OCI-LY7 (cell line): Measurements from ENCODE around the gene HRAS. TPM values are rescaled to one million over a fixed set of nuclear protein-coding genes. Genes with fewer than 3 reads are reported as not detected.

Experiments used
- BruUV-seq: library from RNA; stranded (reverse); fragments of 400-500 nt; replicated peaks from 2 replicates; lab custom pipeline; 2021; lab: Mats Ljungman, UMichigan
- CTCF ChIA-PET: fragments of 300-600 bp; sonication (Branson Sonifier 250); formaldehyde crosslinking; loops from one replicate; lab custom pipeline; 2022; ENCODE audit warnings: antibody characterized with exemption; ENCODE audit not compliant: unreplicated experiment; lab: Charles Lee
- POLR2A ChIA-PET: fragments of 300-600 bp; sonication (Branson Sonifier 250); formaldehyde crosslinking; loops from one replicate; lab custom pipeline; 2022; ENCODE audit warnings: antibody characterized with exemption; lab: Charles Lee
- DNase-seq: peaks from one replicate; pipeline ENCODE4 v3.0.0-alpha.2; 2015; ENCODE audit warnings: low spot score
- H2AFZ ChIP-seq: fragments of 200-600 bp; sonication (generic), shearing (Covaris generic); 2 replicates; pipeline ENCODE4 v1.6.1; 2014; ENCODE audit warnings: mild to moderate bottlenecking, antibody characterized with exemption, low read length, moderate library complexity
- H3K27ac ChIP-seq: fragments of 200-600 bp; sonication (generic); 2 replicates; pipeline ENCODE4 v1.5.1; 2014; ENCODE audit warnings: mixed run types, low read depth, mild to moderate bottlenecking, moderate library complexity, low read length, inconsistent platforms; ENCODE audit not compliant: poor library complexity, severe bottlenecking
- H3K36me3 ChIP-seq: fragments of 200-600 bp; sonication (generic); 2 replicates; pipeline ENCODE4 v1.6.1; 2014; ENCODE audit warnings: mild to moderate bottlenecking, antibody characterized with exemption, low read length, moderate library complexity, mixed read lengths; ENCODE audit not compliant: insufficient read depth
- H3K4me1 ChIP-seq: fragments of 200-600 bp; sonication (generic); 2 replicates; pipeline ENCODE4 v1.5.1; 2014; ENCODE audit warnings: mild to moderate bottlenecking, low read length; ENCODE audit not compliant: insufficient read depth, poor library complexity, severe bottlenecking
- H3K4me2 ChIP-seq: fragments of 200-600 bp; sonication (generic); 2 replicates; pipeline ENCODE4 v1.6.1; 2014; ENCODE audit warnings: mild to moderate bottlenecking, low read length
- H3K4me3 ChIP-seq: fragments of 200-600 bp; sonication (generic); 2 replicates; pipeline ENCODE4 v1.5.1; 2014; ENCODE audit warnings: mild to moderate bottlenecking, low read depth, low read length; ENCODE audit not compliant: poor library complexity, severe bottlenecking
- H3K79me2 ChIP-seq: fragments of 200-600 bp; sonication (generic); 2 replicates; pipeline ENCODE4 v1.6.1; 2016; ENCODE audit warnings: low read depth, mild to moderate bottlenecking, low read length, moderate library complexity, mixed read lengths; ENCODE audit not compliant: insufficient read depth
- H3K9me2 ChIP-seq: fragments of 200-600 bp; sonication (generic); 2 replicates; pipeline ENCODE4 v1.6.1; 2016; ENCODE audit warnings: mild to moderate bottlenecking, low read length, mixed read lengths; ENCODE audit not compliant: insufficient read depth
- H3K9me3 ChIP-seq: fragments of 200-600 bp; sonication (generic); 2 replicates; pipeline ENCODE4 v1.6.1; 2014; ENCODE audit warnings: mild to moderate bottlenecking, mixed run types, low read length, mixed read lengths
- H4K20me1 ChIP-seq: fragments of 200-600 bp; sonication (generic); 2 replicates; pipeline ENCODE4 v1.6.1; 2014; ENCODE audit warnings: mild to moderate bottlenecking, antibody characterized with exemption, low read length, moderate library complexity, mixed read lengths; ENCODE audit not compliant: insufficient read depth
- CTCF ChIP-seq: fragments of 200-600 bp; sonication (generic); conservative IDR thresholded peaks from 2 replicates; pipeline ENCODE4 v1.5.1; 2014; ENCODE audit warnings: mild to moderate bottlenecking, antibody characterized with exemption, low read length, moderate library complexity, mixed read lengths
- EZH2phosphoT487 ChIP-seq: fragments of 200-600 bp; sonication (generic); IDR thresholded peaks from 2 replicates; pipeline ENCODE4 v1.6.1; 2018; ENCODE audit warnings: low read depth, borderline replicate concordance, mild to moderate bottlenecking, mixed run types, antibody characterized with exemption, low read length, moderate library complexity, mixed read lengths
- intact Hi-C: fragments of 100-400 bp; cut with micrococcal nuclease; formaldehyde crosslinking; loops from one replicate; pipeline ENCODE4 v1.10.0; 2022; ENCODE audit not compliant: unreplicated experiment
- total RNA-seq, 2 experiments: library from RNA; depleted of rRNA in 1 of 2; stranded (reverse); fragments of >200 nt in 1 of 2; shearing (Covaris generic) in 1 of 2; gene quantifications; 2 replicates each; pipeline ENCODE4 v1.2.3, GENCODE V29; 2014 to 2022

Gene HRAS
- total RNA-seq, 2 experiments from 2014 or later: 46.9 to 53.0 TPM

GRCh38 chr11:563066-563811 lies 27.9 kb upstream of the HRAS start:
- ChIA-PET POLR2A (no interaction called here), CTCF (no interaction called here)
- Histone ChIP-seq H3K9me2 (no peaks in the 10 kb centered on the region), H3K4me3 (no peak overlapping the region), H4K20me1 (no peaks in the 10 kb centered on the region), H3K4me2 (no peak overlapping the region), H3K27ac (no peak overlapping the region), H3K4me1 (peaks cover 27% of the 10 kb centered on the region), H3K9me3 (no peaks in the 10 kb centered on the region), H2AFZ (no peak overlapping the region), H3K79me2 (no peaks in the 10 kb centered on the region), H3K36me3 (no peaks in the 10 kb centered on the region)
- TF ChIP-seq EZH2phosphoT487: no peak
- no peak for TF ChIP-seq CTCF
- intact Hi-C loops: no loop called here
- DNase-seq: no peak
- BruUV-seq: no TSS peak

GRCh38 chr11:562046-562645 lies 26.8 kb upstream of the HRAS start:
- H4K20me1 ChIP-seq: no peaks in the 10 kb centered on the region
- H3K36me3 ChIP-seq: no peaks in the 10 kb centered on the region
- ChIA-PET POLR2A (interaction anchor here (0.5 to 1.0 kb wide), 2 partner anchors 13 to 206 kb away, joined by 3 read pairs; no protein-coding TSS in a partner anchor), CTCF (interaction anchor here (0.5 kb wide), 2 partner anchors 160 to 162 kb away, joined by 4 to 12 read pairs; no protein-coding TSS in a partner anchor)
- H3K9me2 ChIP-seq: no peaks in the 10 kb centered on the region
- no TSS peak for BruUV-seq
- no peak overlapping the region for H3K27ac ChIP-seq
- DNase-seq: no peak
- intact Hi-C loops: no loop called here
- peak overlapping the region; percentile 86 for H3K4me3 ChIP-seq
- peak overlapping the region; percentile 97 for H3K4me2 ChIP-seq
- TF ChIP-seq EZH2phosphoT487: no peak
- TF ChIP-seq CTCF: no peak
- H3K79me2 ChIP-seq: no peaks in the 10 kb centered on the region
- H3K4me1 ChIP-seq: peaks cover 18% of the 10 kb centered on the region
- H3K9me3 ChIP-seq: no peaks in the 10 kb centered on the region
- no peak overlapping the region for H2AFZ ChIP-seq
